Liver (tissue), 10 donors: Measurements from ENCODE around the gene HGS. TPM values are rescaled to one million over a fixed set of nuclear protein-coding genes. Genes with fewer than 3 reads are reported as not detected.

ENCODE experiments used
- DNase-seq: peaks from one replicate; pipeline ENCODE4 v3.0.0-alpha.2; 2017; ENCODE audit warnings: low spot score
- H3K27ac ChIP-seq, 2 donors: one replicate each; pipeline ENCODE4 v1.7.0; 2013; ENCODE audit warnings: inconsistent platforms in 2 of 2, low read length in 2 of 2, control low read depth in 1 of 2, low read depth in 1 of 2, mild to moderate bottlenecking in 1 of 2
- H3K27me3 ChIP-seq, 4 donors: one replicate each; pipeline versions ENCODE4 v1.6.1 to v1.7.0; 2013; ENCODE audit warnings: low read length in 3 of 4, inconsistent platforms in 1 of 4, mild to moderate bottlenecking in 1 of 4, moderate library complexity in 1 of 4; ENCODE audit not compliant: control insufficient read depth in 4 of 4, insufficient read depth in 4 of 4
- H3K36me3 ChIP-seq, 4 donors: one replicate each; pipeline versions ENCODE4 v1.6.1 to v1.7.0; 2013; ENCODE audit warnings: low read length in 3 of 4, mild to moderate bottlenecking in 3 of 4, low read depth in 1 of 4, moderate library complexity in 1 of 4; ENCODE audit not compliant: control insufficient read depth in 4 of 4, insufficient read depth in 3 of 4
- H3K4me1 ChIP-seq, 4 donors: one replicate each; pipeline versions ENCODE4 v1.6.1 to v1.7.0; 2013; ENCODE audit warnings: low read length in 3 of 4, mild to moderate bottlenecking in 3 of 4, moderate library complexity in 1 of 4; ENCODE audit not compliant: control insufficient read depth in 4 of 4, insufficient read depth in 4 of 4
- H3K4me3 ChIP-seq, 3 donors: one replicate each; pipeline versions ENCODE4 v1.6.1 to v1.7.0; 2013; ENCODE audit warnings: low read length in 3 of 3, control low read depth in 1 of 3, low read depth in 1 of 3, mild to moderate bottlenecking in 1 of 3
- H3K9ac ChIP-seq, 2 donors: one replicate each; pipeline ENCODE4 v1.7.0; 2013; ENCODE audit warnings: low read length in 2 of 2, mild to moderate bottlenecking in 2 of 2, moderate library complexity in 2 of 2, control low read depth in 1 of 2, low read depth in 1 of 2
- H3K9me3 ChIP-seq, 4 donors: one replicate each; pipeline versions ENCODE4 v1.6.1 to v1.7.0; 2013; ENCODE audit warnings: low read length in 3 of 4; ENCODE audit not compliant: control insufficient read depth in 4 of 4
- FOXA1 ChIP-seq: IDR thresholded peaks from 2 replicates; pipeline ENCODE4 v1.6.1; 2016; ENCODE audit warnings: antibody characterized with exemption
- GABPA ChIP-seq, 2 donors: IDR thresholded peaks in 1 of 2; conservative IDR thresholded peaks in 1 of 2; 2 replicates each; pipeline ENCODE4 v1.6.1; 2016; ENCODE audit warnings: antibody characterized with exemption in 2 of 2, mild to moderate bottlenecking in 1 of 2, moderate library complexity in 1 of 2
- HNF4G ChIP-seq: IDR thresholded peaks from 2 replicates; pipeline ENCODE4 v1.6.1; 2016; ENCODE audit warnings: antibody characterized with exemption
- NR2F2 ChIP-seq: IDR thresholded peaks from 2 replicates; pipeline ENCODE4 v1.6.1; 2016; ENCODE audit warnings: antibody characterized with exemption
- RAD21 ChIP-seq, 2 donors: IDR thresholded peaks; 2 replicates each; pipeline ENCODE4 v1.6.1; 2016; ENCODE audit warnings: antibody characterized with exemption in 2 of 2, mild to moderate bottlenecking in 2 of 2
- RXRA ChIP-seq, 2 donors: IDR thresholded peaks; 2 replicates each; pipeline ENCODE4 v1.6.1; 2017 to 2018; ENCODE audit warnings: antibody characterized with exemption in 2 of 2, mild to moderate bottlenecking in 1 of 2
- SP1 ChIP-seq: IDR thresholded peaks from 2 replicates; pipeline ENCODE4 v1.6.1; 2018; ENCODE audit warnings: antibody characterized with exemption, mild to moderate bottlenecking
- TAF1 ChIP-seq: conservative IDR thresholded peaks from 2 replicates; pipeline ENCODE4 v1.6.1; 2016; ENCODE audit warnings: antibody characterized with exemption, mild to moderate bottlenecking
- WGBS: extraction: QIAGEN DNeasy Blood & Tissue Kit; methylation state at CpG from one replicate; pipeline ENCODE4 v1.1.7; 2013; 5-methylcytosine and 5-hydroxymethylcytosine counted together
- polyA plus RNA-seq, 2 donors: library from polyadenylated mRNA; stranded (reverse) in 1 of 2; unstranded in 1 of 2; fragments of 200-250 nt in 1 of 2; fragments of >200 nt in 1 of 2; fragmentation: Nextera tagmentation in 1 of 2; extraction: Ambion mirVana in 1 of 2; gene quantifications; one replicate each; pipeline versions ENCODE4 v1.2.1 to v1.2.3, GENCODE V29; 2013 to 2015
- small RNA-seq: library from RNA; depleted of rRNA; stranded (forward); fragments of <200 nt; gene quantifications from one replicate; pipeline ENCODE3, GENCODE V24; 2014
- total RNA-seq, 2 donors: library from RNA; depleted of rRNA; stranded (reverse); fragments of >200 nt; gene quantifications; one replicate each; pipeline ENCODE4 v1.2.3, GENCODE V29; 2014
- TF ChIP-seq, protein P1 (sequence below): IDR thresholded peaks from 2 replicates; pipeline ENCODE4 v1.6.1; 2016; ENCODE audit warnings: antibody characterized with exemption
- TF ChIP-seq, protein P2 (sequence below): IDR thresholded peaks from 2 replicates; pipeline ENCODE4 v1.6.1; 2016; ENCODE audit warnings: antibody characterized with exemption
- donor health status: healthy.
- donor health status: healthy.
- donor health status: healthy.
- donor health status: healthy.
- donor health status: healthy.

Gene HGS
- total and polyA plus RNA-seq, 4 donors: 21.8 to 31.6 (median 28.2) TPM

DNA sequence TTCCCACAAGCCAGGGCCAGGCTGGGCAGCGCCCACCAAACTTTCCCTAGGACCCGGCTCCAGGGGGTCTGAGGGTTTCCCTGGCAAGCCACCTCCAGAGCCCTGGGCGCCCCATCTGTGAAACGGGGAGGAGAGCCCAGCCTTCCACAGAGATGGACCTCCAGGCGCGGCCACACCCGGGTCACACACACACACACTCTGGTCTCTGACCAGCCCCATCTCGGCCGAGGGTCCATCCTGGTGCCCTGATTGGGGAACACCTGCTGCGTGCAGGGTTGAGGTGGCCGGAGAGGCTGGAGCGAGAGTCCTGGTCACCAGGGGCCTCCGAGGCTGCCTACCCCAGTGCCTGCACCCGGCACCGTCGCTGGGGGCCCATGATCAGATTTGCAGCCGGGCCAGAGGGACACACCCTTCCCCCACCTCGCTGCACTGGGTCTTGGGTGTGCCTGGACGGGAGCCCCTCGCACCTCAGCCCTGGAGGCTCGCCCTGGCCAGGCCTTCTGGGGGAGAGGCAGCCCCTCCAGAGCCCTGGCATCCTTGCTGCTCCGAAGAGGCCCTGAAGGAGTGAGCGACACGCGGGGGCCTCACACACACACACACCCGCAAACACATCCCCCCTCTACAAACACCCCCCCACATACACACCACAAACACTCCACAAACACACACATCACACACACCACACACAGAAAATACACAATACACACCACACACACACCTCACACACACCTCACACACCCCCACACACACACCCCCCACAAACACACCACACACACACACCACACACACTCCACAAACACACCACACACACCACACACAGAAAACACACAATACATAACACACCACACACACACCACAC is 58.0 kb downstream of the HGS start:
- H3K9ac ChIP-seq: no peak overlapping the region
- H3K4me1 ChIP-seq: peaks cover 0 to 2% (median 0%) of the 10 kb centered on the region in 4 donors
- H3K27ac ChIP-seq: no peak overlapping the region
- TF ChIP-seq SP1: no peak
- TF ChIP-seq NR2F2: no peak
- TF ChIP-seq RXRA (IDR thresholded peaks at IDR 0.05): no peak
- TF ChIP-seq TAF1: no peak
- TF ChIP-seq, protein P1, sequence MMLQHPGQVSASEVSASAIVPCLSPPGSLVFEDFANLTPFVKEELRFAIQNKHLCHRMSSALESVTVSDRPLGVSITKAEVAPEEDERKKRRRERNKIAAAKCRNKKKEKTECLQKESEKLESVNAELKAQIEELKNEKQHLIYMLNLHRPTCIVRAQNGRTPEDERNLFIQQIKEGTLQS: no peak
- TF ChIP-seq FOXA1: no peak
- no peak for TF ChIP-seq RAD21 (IDR thresholded peaks at IDR 0.05)
- TF ChIP-seq GABPA (IDR thresholded peaks at IDR 0.05 in 1 of 2, conservative IDR thresholded peaks at IDR 0.05 in 1 of 2): no peak
- TF ChIP-seq, protein P2, sequence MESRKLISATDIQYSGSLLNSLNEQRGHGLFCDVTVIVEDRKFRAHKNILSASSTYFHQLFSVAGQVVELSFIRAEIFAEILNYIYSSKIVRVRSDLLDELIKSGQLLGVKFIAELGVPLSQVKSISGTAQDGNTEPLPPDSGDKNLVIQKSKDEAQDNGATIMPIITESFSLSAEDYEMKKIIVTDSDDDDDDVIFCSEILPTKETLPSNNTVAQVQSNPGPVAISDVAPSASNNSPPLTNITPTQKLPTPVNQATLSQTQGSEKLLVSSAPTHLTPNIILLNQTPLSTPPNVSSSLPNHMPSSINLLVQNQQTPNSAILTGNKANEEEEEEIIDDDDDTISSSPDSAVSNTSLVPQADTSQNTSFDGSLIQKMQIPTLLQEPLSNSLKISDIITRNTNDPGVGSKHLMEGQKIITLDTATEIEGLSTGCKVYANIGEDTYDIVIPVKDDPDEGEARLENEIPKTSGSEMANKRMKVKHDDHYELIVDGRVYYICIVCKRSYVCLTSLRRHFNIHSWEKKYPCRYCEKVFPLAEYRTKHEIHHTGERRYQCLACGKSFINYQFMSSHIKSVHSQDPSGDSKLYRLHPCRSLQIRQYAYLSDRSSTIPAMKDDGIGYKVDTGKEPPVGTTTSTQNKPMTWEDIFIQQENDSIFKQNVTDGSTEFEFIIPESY: no peak
- no peak for TF ChIP-seq HNF4G
- WGBS: 73% methylated on average over 26 of the region's 26 CpGs
- H3K27me3 ChIP-seq: no peaks in the 10 kb centered on the region
- no peaks in the 10 kb centered on the region for H3K36me3 ChIP-seq
- DNase-seq: no peak
- H3K9me3 ChIP-seq: no peaks in the 10 kb centered on the region
- H3K4me3 ChIP-seq: no peak overlapping the region

Small RNAs within 50 kb of the gene (small RNA-seq; reads per million reads assigned to genes)
- not detected for gene MIR6786

Other genes with a start within 250 kb of the HGS start
- gene ACTG1, start 171.2 kb upstream of the HGS start, total RNA-seq: 1,000 to 10,000 TPM; 1,434 to 1,699 TPM
- gene ACTG1, start 171.2 kb upstream of the HGS start, polyA plus RNA-seq: 1,000 to 10,000 TPM in 1 of 2 donors, 100 to 1,000 TPM in 1; 347 to 1,129 TPM
- gene FSCN2, start 155.6 kb upstream of the HGS start, total RNA-seq: under 1 TPM; 0.09 to 0.42 TPM
- not detected for gene FSCN2, start 155.6 kb upstream of the HGS start, polyA plus RNA-seq
- 10 to 100 TPM in 1 of 2 donors, 1 to 10 TPM in 1; 8.7 to 10.6 TPM for gene FAAP100, start 131.7 kb upstream of the HGS start, total RNA-seq
- gene FAAP100, start 131.7 kb upstream of the HGS start, polyA plus RNA-seq: 10 to 100 TPM in 1 of 2 donors, 1 to 10 TPM in 1; 8.1 to 14.7 TPM
- 10 to 100 TPM; 65.6 to 67.4 TPM for gene NPLOC4, start 46.9 kb upstream of the HGS start, total RNA-seq
- gene NPLOC4, start 46.9 kb upstream of the HGS start, polyA plus RNA-seq: 10 to 100 TPM; 23.5 to 35.7 TPM
- under 1 TPM; 0.17 to 0.84 TPM for gene TSPAN10, start 46.8 kb upstream of the HGS start, total RNA-seq
- gene TSPAN10, start 46.8 kb upstream of the HGS start, polyA plus RNA-seq: under 1 TPM; 0.22 to 0.36 TPM
- 1 to 10 TPM in 1 of 2 donors, under 1 TPM in 1; 0.25 to 1.2 TPM for gene PDE6G, start 27.5 kb upstream of the HGS start, total RNA-seq
- gene PDE6G, start 27.5 kb upstream of the HGS start, polyA plus RNA-seq: 1 to 10 TPM; 1.3 to 1.9 TPM
- gene OXLD1, start 17.4 kb upstream of the HGS start, total RNA-seq: 10 to 100 TPM; 11.2 to 15.2 TPM
- gene OXLD1, start 17.4 kb upstream of the HGS start, polyA plus RNA-seq: 10 to 100 TPM; 22.8 to 26.4 TPM
- gene CCDC137, start 17.3 kb upstream of the HGS start, total RNA-seq: 1 to 10 TPM; 4.3 to 4.8 TPM
- 1 to 10 TPM; 5.7 to 6.9 TPM for gene CCDC137, start 17.3 kb upstream of the HGS start, polyA plus RNA-seq
- 10 to 100 TPM in 1 of 2 donors, 1 to 10 TPM in 1; 9.8 to 12.9 TPM for gene ARL16, start 214 bp upstream of the HGS start, total RNA-seq
- gene ARL16, start 214 bp upstream of the HGS start, polyA plus RNA-seq: 10 to 100 TPM in 1 of 2 donors, 1 to 10 TPM in 1; 7.9 to 24.3 TPM
- gene MRPL12, start 19.4 kb downstream of the HGS start, total RNA-seq: 10 to 100 TPM in 1 of 2 donors, 1 to 10 TPM in 1; 9.1 to 15.1 TPM
- 100 to 1,000 TPM; 103 to 121 TPM for gene MRPL12, start 19.4 kb downstream of the HGS start, polyA plus RNA-seq
- 10 to 100 TPM; 19.8 to 54.6 TPM for gene SLC25A10, start 28.3 kb downstream of the HGS start, total RNA-seq
- 10 to 100 TPM; 36.7 to 51.2 TPM for gene SLC25A10, start 28.3 kb downstream of the HGS start, polyA plus RNA-seq
- gene GCGR, start 120.1 kb downstream of the HGS start, total RNA-seq: 10 to 100 TPM; 20.7 to 72.0 TPM
- gene GCGR, start 120.1 kb downstream of the HGS start, polyA plus RNA-seq: 10 to 100 TPM; 42.0 to 55.8 TPM
- gene MCRIP1, start 149.3 kb downstream of the HGS start, total RNA-seq: 10 to 100 TPM; 16.6 to 42.0 TPM
- gene MCRIP1, start 149.3 kb downstream of the HGS start, polyA plus RNA-seq: 10 to 100 TPM; 24.2 to 28.2 TPM
- gene PPP1R27, start 151.0 kb downstream of the HGS start, total RNA-seq: not detected
- under 1 TPM; 0.31 to 0.35 TPM for gene PPP1R27, start 151.0 kb downstream of the HGS start, polyA plus RNA-seq
- 1,000 to 10,000 TPM; 1,086 to 3,361 TPM for gene P4HB, start 176.5 kb downstream of the HGS start, total RNA-seq
- gene P4HB, start 176.5 kb downstream of the HGS start, polyA plus RNA-seq: 1,000 to 10,000 TPM in 1 of 2 donors, 100 to 1,000 TPM in 1; 1,000 to 2,066 TPM
- gene ARHGDIA, start 187.3 kb downstream of the HGS start, total RNA-seq: 10 to 100 TPM; 35.5 to 47.3 TPM
- 100 to 1,000 TPM; 103 to 142 TPM for gene ARHGDIA, start 187.3 kb downstream of the HGS start, polyA plus RNA-seq
- 10 to 100 TPM; 22.6 to 67.4 TPM for gene ALYREF, start 207.6 kb downstream of the HGS start, total RNA-seq
- gene ALYREF, start 207.6 kb downstream of the HGS start, polyA plus RNA-seq: 10 to 100 TPM in 1 of 2 donors, 1 to 10 TPM in 1; 2.5 to 24.6 TPM
- gene ANAPC11, start 207.7 kb downstream of the HGS start, total RNA-seq: 10 to 100 TPM; 71.0 to 78.7 TPM
- 100 to 1,000 TPM; 160 to 246 TPM for gene ANAPC11, start 207.7 kb downstream of the HGS start, polyA plus RNA-seq
- gene NPB, start 218.2 kb downstream of the HGS start, total RNA-seq: under 1 TPM; 0.25 to 0.84 TPM
- gene NPB, start 218.2 kb downstream of the HGS start, polyA plus RNA-seq: under 1 TPM; 0.15 to 0.92 TPM
- 100 to 1,000 TPM in 1 of 2 donors, 10 to 100 TPM in 1; 86.0 to 101 TPM for gene PCYT2, start 227.4 kb downstream of the HGS start, total RNA-seq
- 10 to 100 TPM; 63.9 to 90.9 TPM for gene PCYT2, start 227.4 kb downstream of the HGS start, polyA plus RNA-seq
- gene SIRT7, start 234.2 kb downstream of the HGS start, total RNA-seq: 10 to 100 TPM; 13.5 to 16.5 TPM
- 1 to 10 TPM; 7.1 to 9.4 TPM for gene SIRT7, start 234.2 kb downstream of the HGS start, polyA plus RNA-seq
- 10 to 100 TPM; 11.7 to 17.0 TPM for gene MAFG, start 243.7 kb downstream of the HGS start, total RNA-seq
- gene MAFG, start 243.7 kb downstream of the HGS start, polyA plus RNA-seq: 1 to 10 TPM; 3.0 to 6.1 TPM